Liver (tissue), 9 donors: ENCODE measurements around the gene ZC3H15. TPM values are rescaled to one million over a fixed set of nuclear protein-coding genes. Genes with fewer than 3 reads are reported as not detected.

Experiments used
- DNase-seq: peaks from one replicate; pipeline ENCODE4 v3.0.0-alpha.2; 2017; ENCODE audit warnings: low spot score
- H3K27ac ChIP-seq, 2 donors: one replicate each; pipeline ENCODE4 v1.7.0; 2013; ENCODE audit warnings: inconsistent platforms in 2 of 2, low read length in 2 of 2, control low read depth in 1 of 2, low read depth in 1 of 2, mild to moderate bottlenecking in 1 of 2
- H3K27me3 ChIP-seq, 4 donors: one replicate each; pipeline versions ENCODE4 v1.6.1 to v1.7.0; 2013; ENCODE audit warnings: low read length in 3 of 4, inconsistent platforms in 1 of 4, mild to moderate bottlenecking in 1 of 4, moderate library complexity in 1 of 4; ENCODE audit not compliant: control insufficient read depth in 4 of 4, insufficient read depth in 4 of 4
- H3K36me3 ChIP-seq, 4 donors: one replicate each; pipeline versions ENCODE4 v1.6.1 to v1.7.0; 2013; ENCODE audit warnings: low read length in 3 of 4, mild to moderate bottlenecking in 3 of 4, low read depth in 1 of 4, moderate library complexity in 1 of 4; ENCODE audit not compliant: control insufficient read depth in 4 of 4, insufficient read depth in 3 of 4
- H3K4me1 ChIP-seq, 4 donors: one replicate each; pipeline versions ENCODE4 v1.6.1 to v1.7.0; 2013; ENCODE audit warnings: low read length in 3 of 4, mild to moderate bottlenecking in 3 of 4, moderate library complexity in 1 of 4; ENCODE audit not compliant: control insufficient read depth in 4 of 4, insufficient read depth in 4 of 4
- H3K4me3 ChIP-seq, 3 donors: one replicate each; pipeline versions ENCODE4 v1.6.1 to v1.7.0; 2013; ENCODE audit warnings: low read length in 3 of 3, control low read depth in 1 of 3, low read depth in 1 of 3, mild to moderate bottlenecking in 1 of 3
- H3K9ac ChIP-seq, 2 donors: one replicate each; pipeline ENCODE4 v1.7.0; 2013; ENCODE audit warnings: low read length in 2 of 2, mild to moderate bottlenecking in 2 of 2, moderate library complexity in 2 of 2, control low read depth in 1 of 2, low read depth in 1 of 2
- H3K9me3 ChIP-seq, 4 donors: one replicate each; pipeline versions ENCODE4 v1.6.1 to v1.7.0; 2013; ENCODE audit warnings: low read length in 3 of 4; ENCODE audit not compliant: control insufficient read depth in 4 of 4
- CTCF ChIP-seq: fragments of 150-350 bp; IDR thresholded peaks from 2 replicates; pipeline ENCODE4 v1.5.1; 2017; ENCODE audit warnings: improper control_type of control experiment, low read depth, low read length; ENCODE audit not compliant: missing input control
- EGR1 ChIP-seq, 2 donors: IDR thresholded peaks; 2 replicates each; pipeline ENCODE4 v1.6.1; 2016 to 2018; ENCODE audit warnings: antibody characterized with exemption in 2 of 2, low read depth in 2 of 2
- FOXA1 ChIP-seq: IDR thresholded peaks from 2 replicates; pipeline ENCODE4 v1.6.1; 2016; ENCODE audit warnings: antibody characterized with exemption
- FOXA2 ChIP-seq: IDR thresholded peaks from 2 replicates; pipeline ENCODE4 v1.6.1; 2016; ENCODE audit warnings: antibody characterized with exemption
- GABPA ChIP-seq, 2 donors: IDR thresholded peaks in 1 of 2; conservative IDR thresholded peaks in 1 of 2; 2 replicates each; pipeline ENCODE4 v1.6.1; 2016; ENCODE audit warnings: antibody characterized with exemption in 2 of 2, mild to moderate bottlenecking in 1 of 2, moderate library complexity in 1 of 2
- HNF4A ChIP-seq, 2 donors: conservative IDR thresholded peaks; 2 replicates each; pipeline ENCODE4 v1.6.1; 2016; ENCODE audit warnings: antibody characterized with exemption in 2 of 2, mild to moderate bottlenecking in 2 of 2
- HNF4G ChIP-seq: IDR thresholded peaks from 2 replicates; pipeline ENCODE4 v1.6.1; 2016; ENCODE audit warnings: antibody characterized with exemption
- JUND ChIP-seq, 2 donors: IDR thresholded peaks; 2 replicates each; pipeline ENCODE4 v1.6.1; 2016; ENCODE audit warnings: antibody characterized with exemption in 2 of 2
- NR2F2 ChIP-seq: IDR thresholded peaks from 2 replicates; pipeline ENCODE4 v1.6.1; 2016; ENCODE audit warnings: antibody characterized with exemption
- RXRA ChIP-seq, 2 donors: IDR thresholded peaks; 2 replicates each; pipeline ENCODE4 v1.6.1; 2017 to 2018; ENCODE audit warnings: antibody characterized with exemption in 2 of 2, mild to moderate bottlenecking in 1 of 2
- SP1 ChIP-seq: IDR thresholded peaks from 2 replicates; pipeline ENCODE4 v1.6.1; 2018; ENCODE audit warnings: antibody characterized with exemption, mild to moderate bottlenecking
- TAF1 ChIP-seq: conservative IDR thresholded peaks from 2 replicates; pipeline ENCODE4 v1.6.1; 2016; ENCODE audit warnings: antibody characterized with exemption, mild to moderate bottlenecking
- YY1 ChIP-seq: IDR thresholded peaks from 2 replicates; pipeline ENCODE4 v1.6.1; 2016; ENCODE audit warnings: antibody characterized with exemption, mild to moderate bottlenecking
- ZBTB33 ChIP-seq: IDR thresholded peaks from 2 replicates; pipeline ENCODE4 v1.6.1; 2016; ENCODE audit warnings: antibody characterized with exemption
- WGBS: extraction: QIAGEN DNeasy Blood & Tissue Kit; methylation state at CpG from one replicate; pipeline ENCODE4 v1.1.7; 2013; 5-methylcytosine and 5-hydroxymethylcytosine counted together
- polyA plus RNA-seq, 2 donors: library from polyadenylated mRNA; stranded (reverse) in 1 of 2; unstranded in 1 of 2; fragments of 200-250 nt in 1 of 2; fragments of >200 nt in 1 of 2; fragmentation: Nextera tagmentation in 1 of 2; extraction: Ambion mirVana in 1 of 2; gene quantifications; one replicate each; pipeline versions ENCODE4 v1.2.1 to v1.2.3, GENCODE V29; 2013 to 2015
- total RNA-seq, 2 donors: library from RNA; depleted of rRNA; stranded (reverse); fragments of >200 nt; gene quantifications; one replicate each; pipeline ENCODE4 v1.2.3, GENCODE V29; 2014
- TF ChIP-seq, protein P1 (sequence below): IDR thresholded peaks from 2 replicates; pipeline ENCODE4 v1.6.1; 2016; ENCODE audit warnings: antibody characterized with exemption, mild to moderate bottlenecking
- TF ChIP-seq, protein P2 (sequence below): IDR thresholded peaks from 2 replicates; pipeline ENCODE4 v1.6.1; 2016; ENCODE audit warnings: antibody characterized with exemption
- TF ChIP-seq, protein P3 (sequence below): IDR thresholded peaks from 2 replicates; pipeline ENCODE4 v1.6.1; 2016; ENCODE audit warnings: antibody characterized with exemption
- donor health status: healthy.
- donor health status: healthy.
- donor health status: healthy.
- donor health status: healthy.
- donor health status: healthy.

ZC3H15 gene
- total and polyA plus RNA-seq, 4 donors: 29.6 to 63.5 (median 33.7) TPM

- Histone ChIP-seq H3K36me3 (peaks cover 1 to 40% (median 29%) of the 10 kb centered on the region in 4 donors), H3K27ac (no peak overlapping the region), H3K9ac (no peak overlapping the region), H3K4me1 (peaks cover 0 to 4% (median under 1%) of the 10 kb centered on the region in 4 donors), H3K9me3 (no peaks in the 10 kb centered on the region), H3K4me3 (no peak overlapping the region), H3K27me3 (no peaks in the 10 kb centered on the region)
- TF ChIP-seq, protein P1, sequence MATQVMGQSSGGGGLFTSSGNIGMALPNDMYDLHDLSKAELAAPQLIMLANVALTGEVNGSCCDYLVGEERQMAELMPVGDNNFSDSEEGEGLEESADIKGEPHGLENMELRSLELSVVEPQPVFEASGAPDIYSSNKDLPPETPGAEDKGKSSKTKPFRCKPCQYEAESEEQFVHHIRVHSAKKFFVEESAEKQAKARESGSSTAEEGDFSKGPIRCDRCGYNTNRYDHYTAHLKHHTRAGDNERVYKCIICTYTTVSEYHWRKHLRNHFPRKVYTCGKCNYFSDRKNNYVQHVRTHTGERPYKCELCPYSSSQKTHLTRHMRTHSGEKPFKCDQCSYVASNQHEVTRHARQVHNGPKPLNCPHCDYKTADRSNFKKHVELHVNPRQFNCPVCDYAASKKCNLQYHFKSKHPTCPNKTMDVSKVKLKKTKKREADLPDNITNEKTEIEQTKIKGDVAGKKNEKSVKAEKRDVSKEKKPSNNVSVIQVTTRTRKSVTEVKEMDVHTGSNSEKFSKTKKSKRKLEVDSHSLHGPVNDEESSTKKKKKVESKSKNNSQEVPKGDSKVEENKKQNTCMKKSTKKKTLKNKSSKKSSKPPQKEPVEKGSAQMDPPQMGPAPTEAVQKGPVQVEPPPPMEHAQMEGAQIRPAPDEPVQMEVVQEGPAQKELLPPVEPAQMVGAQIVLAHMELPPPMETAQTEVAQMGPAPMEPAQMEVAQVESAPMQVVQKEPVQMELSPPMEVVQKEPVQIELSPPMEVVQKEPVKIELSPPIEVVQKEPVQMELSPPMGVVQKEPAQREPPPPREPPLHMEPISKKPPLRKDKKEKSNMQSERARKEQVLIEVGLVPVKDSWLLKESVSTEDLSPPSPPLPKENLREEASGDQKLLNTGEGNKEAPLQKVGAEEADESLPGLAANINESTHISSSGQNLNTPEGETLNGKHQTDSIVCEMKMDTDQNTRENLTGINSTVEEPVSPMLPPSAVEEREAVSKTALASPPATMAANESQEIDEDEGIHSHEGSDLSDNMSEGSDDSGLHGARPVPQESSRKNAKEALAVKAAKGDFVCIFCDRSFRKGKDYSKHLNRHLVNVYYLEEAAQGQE: no peak
- no peak for TF ChIP-seq SP1
- no peak for TF ChIP-seq FOXA1
- no peak for TF ChIP-seq NR2F2
- TF ChIP-seq, protein P2, sequence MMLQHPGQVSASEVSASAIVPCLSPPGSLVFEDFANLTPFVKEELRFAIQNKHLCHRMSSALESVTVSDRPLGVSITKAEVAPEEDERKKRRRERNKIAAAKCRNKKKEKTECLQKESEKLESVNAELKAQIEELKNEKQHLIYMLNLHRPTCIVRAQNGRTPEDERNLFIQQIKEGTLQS: no peak
- no peak for TF ChIP-seq HNF4G
- no peak for TF ChIP-seq HNF4A (conservative IDR thresholded peaks at IDR 0.05)
- no peak for TF ChIP-seq CTCF
- TF ChIP-seq EGR1 (IDR thresholded peaks at IDR 0.05; ENCODE audit: low read depth in 2 of 2): no peak
- no peak for TF ChIP-seq TAF1
- TF ChIP-seq, protein P3, sequence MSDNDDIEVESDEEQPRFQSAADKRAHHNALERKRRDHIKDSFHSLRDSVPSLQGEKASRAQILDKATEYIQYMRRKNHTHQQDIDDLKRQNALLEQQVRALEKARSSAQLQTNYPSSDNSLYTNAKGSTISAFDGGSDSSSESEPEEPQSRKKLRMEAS: no peak
- TF ChIP-seq ZBTB33: no peak
- no peak for TF ChIP-seq FOXA2
- no peak for TF ChIP-seq JUND (IDR thresholded peaks at IDR 0.05)
- no peak for TF ChIP-seq RXRA (IDR thresholded peaks at IDR 0.05)
- no peak for TF ChIP-seq YY1
- 93% methylated on average over 7 of the region's 7 CpGs for WGBS
- DNase-seq: no peak
These were observed 10.3 kb downstream of the ZC3H15 start for GRCh38 chr2:186496401-186496800.

GRCh38 chr2:186497928-186498327 is 11.9 kb downstream of the ZC3H15 start:
- Histone ChIP-seq H3K27me3 (no peaks in the 10 kb centered on the region), H3K27ac (no peak overlapping the region), H3K9ac (no peak overlapping the region), H3K36me3 (peaks cover 1 to 47% (median 37%) of the 10 kb centered on the region in 4 donors), H3K9me3 (no peaks in the 10 kb centered on the region), H3K4me1 (peaks cover 0 to 4% (median 0%) of the 10 kb centered on the region in 4 donors), H3K4me3 (no peak overlapping the region)
- no peak for TF ChIP-seq EGR1 (IDR thresholded peaks at IDR 0.05; ENCODE audit: low read depth in 2 of 2)
- TF ChIP-seq, protein P2: no peak
- no peak for TF ChIP-seq HNF4A (conservative IDR thresholded peaks at IDR 0.05)
- no peak for TF ChIP-seq GABPA (IDR thresholded peaks at IDR 0.05 in 1 of 2, conservative IDR thresholded peaks at IDR 0.05 in 1 of 2)
- no peak for TF ChIP-seq ZBTB33
- TF ChIP-seq FOXA1: no peak
- no peak for TF ChIP-seq HNF4G
- TF ChIP-seq FOXA2: no peak
- no peak for DNase-seq
- WGBS: 98% methylated on average over 3 of the region's 3 CpGs
